ENCODE results near the gene ARHGAP30.

ARHGAP30 gene

DNA sequence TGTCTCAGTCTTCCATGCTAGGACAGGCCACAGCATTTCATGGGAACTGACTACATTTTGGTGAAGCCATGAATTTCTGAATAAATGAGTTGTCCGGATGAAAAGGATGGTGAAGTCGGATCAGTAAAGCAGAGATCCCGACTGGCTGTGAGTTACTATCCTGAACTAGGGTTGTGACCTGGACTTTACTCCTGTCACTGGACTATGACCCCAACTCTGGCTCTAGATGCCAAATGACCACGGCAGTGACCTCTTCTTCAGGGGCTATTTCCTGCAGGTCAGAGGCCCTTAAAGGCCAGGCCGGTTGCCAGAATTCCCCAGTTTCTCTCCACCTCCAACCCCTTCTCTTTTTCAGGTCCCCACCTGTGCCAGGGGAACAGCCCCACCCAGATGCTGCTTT lies 21.4 kb upstream of the ARHGAP30 start:
- no peak for FAIRE-seq
- DNase-seq (ENCODE audit: insufficient read length, low spot score): no peak

DNA sequence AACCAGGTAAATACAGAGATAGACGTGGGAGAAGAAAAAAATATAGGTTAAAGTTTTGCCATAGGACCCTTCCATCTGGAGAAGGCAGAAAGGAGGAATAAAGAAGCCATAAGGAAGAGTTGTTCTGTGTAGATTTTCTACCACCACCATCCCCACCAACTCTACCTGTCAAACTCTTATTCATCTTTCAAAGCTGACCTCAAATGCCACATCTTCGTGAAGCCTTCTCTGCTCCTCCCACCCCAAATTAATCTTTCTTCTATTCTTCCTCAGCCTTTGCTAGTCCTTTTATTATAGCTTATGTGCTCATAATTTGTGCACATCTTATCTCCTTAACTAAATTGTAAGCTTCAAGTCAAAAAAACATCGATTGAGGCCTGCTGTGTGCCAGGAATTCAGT lies 20.9 kb upstream of the ARHGAP30 start:
- FAIRE-seq: no peak

More for the DNA sequence above, 21.4 kb upstream of the ARHGAP30 start:
- TF ChIP-seq POLR2AphosphoS5 (IDR thresholded peaks at IDR 0.05; ENCODE audit: low read depth, low read length): no peak

GRCh38 chr1:161089938-161090337 lies 20.2 kb upstream of the ARHGAP30 start:
- no peak for TF ChIP-seq POLR2A (IDR thresholded peaks at IDR 0.05; ENCODE audit: low read depth, low read length)
- TF ChIP-seq TAF1 (IDR thresholded peaks at IDR 0.05; ENCODE audit: low read depth, low read length): no peak
- TF ChIP-seq POLR2AphosphoS5 (IDR thresholded peaks at IDR 0.05; ENCODE audit: low read depth, low read length): no peak
- no peak for TF ChIP-seq POU2F2 (IDR thresholded peaks at IDR 0.05; ENCODE audit: low read depth, low read length)
- no peak for TF ChIP-seq SPI1 (IDR thresholded peaks at IDR 0.05; ENCODE audit: low read depth, low read length)
- no peak for TF ChIP-seq PAX5 (IDR thresholded peaks at IDR 0.05; ENCODE audit: insufficient read depth, low read length, severe bottlenecking)
- no peak for DNase-seq (ENCODE audit: insufficient read length, low spot score)
- FAIRE-seq: no peak

More for the DNA sequence above, 20.9 kb upstream of the ARHGAP30 start:
- DNase-seq (ENCODE audit: insufficient read length, low spot score): no peak
- no peak for TF ChIP-seq POU2F2 (IDR thresholded peaks at IDR 0.05; ENCODE audit: low read depth, low read length)
- TF ChIP-seq SPI1 (IDR thresholded peaks at IDR 0.05; ENCODE audit: low read depth, low read length): no peak
- no peak for TF ChIP-seq POLR2A (IDR thresholded peaks at IDR 0.05; ENCODE audit: low read depth, low read length)

GRCh38 chr1:161089251-161089924 lies 19.7 kb upstream of the ARHGAP30 start, which contains the start of gene NECTIN4:
Gene NECTIN4 (minus strand): TSS chr1:161089558. CDS start chr1:161089296, 262 bp downstream.
- FAIRE-seq: no peak
- TF ChIP-seq POLR2A (IDR thresholded peaks at IDR 0.05; ENCODE audit: low read depth, low read length) (no peak), PAX5 (IDR thresholded peaks at IDR 0.05; ENCODE audit: insufficient read depth, low read length, severe bottlenecking) (no peak), TAF1 (IDR thresholded peaks at IDR 0.05; ENCODE audit: low read depth, low read length) (no peak), SPI1 (IDR thresholded peaks at IDR 0.05; ENCODE audit: low read depth, low read length) (no peak), POU2F2 (IDR thresholded peaks at IDR 0.05; ENCODE audit: low read depth, low read length) (no peak), POLR2AphosphoS5 (IDR thresholded peaks at IDR 0.05; ENCODE audit: low read depth, low read length) (no peak)
- no peak for DNase-seq (ENCODE audit: insufficient read length, low spot score)

DNA sequence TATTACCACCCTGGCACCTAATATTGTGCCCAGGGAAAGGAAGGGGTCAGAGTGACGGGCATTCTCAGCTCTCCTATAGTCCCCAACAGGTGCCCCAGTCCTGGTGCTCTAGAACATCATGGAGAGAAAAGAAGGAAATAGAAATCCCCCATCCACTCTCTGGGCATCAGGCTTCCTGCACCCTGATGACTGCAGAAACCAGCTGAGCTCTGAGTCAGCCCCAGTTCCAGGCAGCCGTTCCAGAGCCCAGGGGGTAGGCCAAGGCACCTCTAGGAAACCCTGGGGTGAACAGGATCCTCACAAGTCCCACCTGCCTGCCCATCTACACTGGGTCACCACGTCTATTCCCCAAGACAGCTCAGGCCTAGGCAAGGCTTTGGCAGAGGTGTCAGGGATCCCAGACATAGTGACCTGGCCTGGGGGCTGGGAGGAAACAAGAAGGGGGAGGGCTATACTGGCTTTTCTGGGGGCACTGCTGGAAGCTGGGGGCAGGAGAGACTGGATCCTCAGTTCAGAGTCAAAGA lies 19.0 kb upstream of the ARHGAP30 start:
- TF ChIP-seq POLR2A (IDR thresholded peaks at IDR 0.05; ENCODE audit: low read depth, low read length) (no peak), PAX5 (IDR thresholded peaks at IDR 0.05; ENCODE audit: insufficient read depth, low read length, severe bottlenecking) (no peak)
- no peak for DNase-seq (ENCODE audit: insufficient read length, low spot score)
- FAIRE-seq: no peak

GRCh38 chr1:161086457-161086856 lies 16.8 kb upstream of the ARHGAP30 start:
- TF ChIP-seq POU2F2 (IDR thresholded peaks at IDR 0.05; ENCODE audit: low read depth, low read length) (no peak), TAF1 (IDR thresholded peaks at IDR 0.05; ENCODE audit: low read depth, low read length) (no peak), POLR2AphosphoS5 (IDR thresholded peaks at IDR 0.05; ENCODE audit: low read depth, low read length) (no peak), SPI1 (IDR thresholded peaks at IDR 0.05; ENCODE audit: low read depth, low read length) (no peak), POLR2A (IDR thresholded peaks at IDR 0.05; ENCODE audit: low read depth, low read length) (no peak), PAX5 (IDR thresholded peaks at IDR 0.05; ENCODE audit: insufficient read depth, low read length, severe bottlenecking) (no peak)
- FAIRE-seq (no peak), DNase-seq (ENCODE audit: insufficient read length, low spot score) (no peak)

GRCh38 chr1:161085165-161085564 lies 15.5 kb upstream of the ARHGAP30 start:
- no peak for FAIRE-seq
- no peak for DNase-seq (ENCODE audit: insufficient read length, low spot score)
- TF ChIP-seq POLR2AphosphoS5 (IDR thresholded peaks at IDR 0.05; ENCODE audit: low read depth, low read length): no peak
- no peak for TF ChIP-seq POU2F2 (IDR thresholded peaks at IDR 0.05; ENCODE audit: low read depth, low read length)
- no peak for TF ChIP-seq SPI1 (IDR thresholded peaks at IDR 0.05; ENCODE audit: low read depth, low read length)
- TF ChIP-seq TAF1 (IDR thresholded peaks at IDR 0.05; ENCODE audit: low read depth, low read length): no peak
- no peak for TF ChIP-seq PAX5 (IDR thresholded peaks at IDR 0.05; ENCODE audit: insufficient read depth, low read length, severe bottlenecking)
- no peak for TF ChIP-seq POLR2A (IDR thresholded peaks at IDR 0.05; ENCODE audit: low read depth, low read length)

- no peak for TF ChIP-seq POU2F2 (IDR thresholded peaks at IDR 0.05; ENCODE audit: low read depth, low read length)
- no peak for DNase-seq (ENCODE audit: insufficient read length, low spot score)
- FAIRE-seq: no peak
Observed at GRCh38 chr1:161084597-161084988, 14.9 kb upstream of the ARHGAP30 start.

DNA sequence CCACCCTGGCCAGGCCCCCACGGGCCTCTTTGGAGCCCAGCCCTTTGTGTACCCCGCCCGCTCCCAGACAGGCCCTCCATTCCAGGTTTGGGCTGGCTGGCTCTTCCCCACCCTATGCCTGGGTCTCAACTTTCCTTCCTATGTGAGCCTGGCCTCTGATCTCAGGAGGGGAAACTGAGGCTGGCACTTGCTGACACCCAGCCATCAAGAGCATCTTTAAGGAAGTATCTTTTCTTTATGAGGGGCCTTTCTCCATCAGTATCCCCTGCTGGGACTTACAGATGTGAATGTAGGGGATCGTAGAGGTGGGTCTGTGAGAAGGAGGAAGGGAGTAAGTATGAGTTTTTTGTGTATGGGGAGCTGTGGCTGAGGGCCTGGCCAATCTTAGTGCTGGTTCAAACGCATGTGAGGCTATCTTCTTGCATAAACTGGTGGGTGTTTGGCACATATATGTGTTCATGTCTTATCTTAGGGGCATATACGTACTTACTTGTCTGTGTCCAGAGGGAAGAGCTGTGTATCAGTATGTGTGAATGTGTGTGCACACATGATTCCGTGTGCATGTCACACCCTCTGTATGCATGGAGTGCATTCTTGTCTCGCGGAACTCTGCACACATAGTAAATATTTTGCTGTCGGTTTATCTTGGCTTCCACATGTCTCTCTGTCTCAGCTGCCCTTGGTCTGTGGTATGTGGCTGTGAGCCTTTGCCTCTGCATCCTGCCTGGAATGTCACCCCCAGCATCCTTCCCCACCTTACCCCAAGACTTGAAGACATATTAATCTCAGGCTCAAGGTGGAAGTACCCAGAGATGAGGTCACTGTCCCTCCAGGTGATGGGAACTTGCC lies 14.3 kb upstream of the ARHGAP30 start:
- no peak for TF ChIP-seq PAX5 (IDR thresholded peaks at IDR 0.05; ENCODE audit: insufficient read depth, low read length, severe bottlenecking)
- TF ChIP-seq POU2F2 (IDR thresholded peaks at IDR 0.05; ENCODE audit: low read depth, low read length): no peak
- TF ChIP-seq SPI1 (IDR thresholded peaks at IDR 0.05; ENCODE audit: low read depth, low read length): no peak
- no peak for TF ChIP-seq POLR2AphosphoS5 (IDR thresholded peaks at IDR 0.05; ENCODE audit: low read depth, low read length)
- DNase-seq (ENCODE audit: insufficient read length, low spot score): no peak
- FAIRE-seq: no peak

Measured in GM12891 (cell line).